Measurements from ENCODE around the gene CACNA1C. TPM values are rescaled to one million over a fixed set of nuclear protein-coding genes. Genes with fewer than 3 reads are reported as not detected.

CACNA1C gene
- total RNA-seq, 2 donors from 2014 or later = 0.86 to 6.3 TPM

DNA sequence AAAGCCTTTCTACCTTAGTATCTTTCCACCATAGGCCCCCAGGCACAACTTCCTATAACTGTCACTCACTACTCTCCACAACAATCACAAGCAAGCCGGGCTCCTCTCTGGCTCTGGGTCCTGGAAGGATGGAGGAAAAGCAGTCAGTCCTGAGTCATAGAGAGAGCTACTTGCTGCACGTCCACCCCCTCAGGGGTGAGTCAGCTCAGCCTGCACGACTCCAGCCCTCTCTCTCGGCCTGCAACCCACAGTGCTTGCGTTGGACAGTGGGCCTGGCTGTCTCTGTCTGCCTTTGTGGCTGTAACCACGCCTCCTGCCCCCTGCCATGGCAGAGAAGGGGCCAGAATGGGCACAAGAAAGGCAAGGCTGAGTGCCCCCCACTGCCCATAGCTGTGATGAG is 587.9 kb downstream of the CACNA1C start:
- Histone ChIP-seq H3K27ac (ENCODE audit: low read depth, low read length) (peak overlapping the region; percentile 28), H3K27me3 (ENCODE audit: control insufficient read depth, insufficient read depth, low read length, poor library complexity, severe bottlenecking) (no peaks in the 10 kb centered on the region), H3K9ac (ENCODE audit: extremely low read depth, low read length, poor library complexity, severe bottlenecking) (no peak overlapping the region), H3K36me3 (ENCODE audit: control insufficient read depth, insufficient read depth, low read length) (no peaks in the 10 kb centered on the region), H3K4me1 (ENCODE audit: control insufficient read depth, insufficient read depth, low read length) (no peaks in the 10 kb centered on the region), H3K4me3 (ENCODE audit: low read length) (no peak overlapping the region), H3K9me3 (ENCODE audit: control insufficient read depth, low read length) (no peaks in the 10 kb centered on the region)
- peak; percentile 84 for DNase-seq
- Mint-ChIP-seq H3K4me1 (peaks cover 26% of the 10 kb centered on the region), H3K27me3 (ENCODE audit: insufficient read depth) (no peaks in the 10 kb centered on the region), H3K36me3 (ENCODE audit: low read depth) (no peaks in the 10 kb centered on the region), H3K4me3 (no peak overlapping the region), H3K27ac (peak overlapping the region; percentile 24), H3K9me3 (no peaks in the 10 kb centered on the region)
- no peak for TF ChIP-seq CTCF (conservative IDR thresholded peaks at IDR 0.05)
- WGBS, 2 experiments (ENCODE audit: insufficient coverage in 1 of 2, insufficient read length in 1 of 2) = 67% methylated on average over 6 of the region's 6 CpGs; no CpG with 5 or more reads in 1 of the 2 experiments

GRCh38 chr12:2641207-2641606 is 588.4 kb downstream of the CACNA1C start:
- 78 to 100% methylated on average over 1 to 6 of the region's 6 CpGs for WGBS, 2 experiments (ENCODE audit: insufficient coverage in 1 of 2, insufficient read length in 1 of 2)
- H3K27ac ChIP-seq (ENCODE audit: low read depth, low read length) = peak overlapping the region; percentile 28
- peak; percentile 93 for DNase-seq
- H3K4me3 ChIP-seq (ENCODE audit: low read length) = no peak overlapping the region
- H3K4me3 Mint-ChIP-seq = no peak overlapping the region
- peak overlapping the region; percentile 24 for H3K27ac Mint-ChIP-seq
- no peaks in the 10 kb centered on the region for H3K36me3 Mint-ChIP-seq (ENCODE audit: low read depth)
- H3K9me3 Mint-ChIP-seq = no peaks in the 10 kb centered on the region
- no peaks in the 10 kb centered on the region for H3K27me3 Mint-ChIP-seq (ENCODE audit: insufficient read depth)
- H3K27me3 ChIP-seq (ENCODE audit: control insufficient read depth, insufficient read depth, low read length, poor library complexity, severe bottlenecking) = no peaks in the 10 kb centered on the region
- H3K9me3 ChIP-seq (ENCODE audit: control insufficient read depth, low read length) = no peaks in the 10 kb centered on the region
- H3K4me1 ChIP-seq (ENCODE audit: control insufficient read depth, insufficient read depth, low read length) = no peaks in the 10 kb centered on the region
- H3K36me3 ChIP-seq (ENCODE audit: control insufficient read depth, insufficient read depth, low read length) = no peaks in the 10 kb centered on the region
- TF ChIP-seq CTCF (conservative IDR thresholded peaks at IDR 0.05) = peak; percentile 88
- H3K9ac ChIP-seq (ENCODE audit: extremely low read depth, low read length, poor library complexity, severe bottlenecking) = no peak overlapping the region
- peaks cover 26% of the 10 kb centered on the region for H3K4me1 Mint-ChIP-seq

DNA sequence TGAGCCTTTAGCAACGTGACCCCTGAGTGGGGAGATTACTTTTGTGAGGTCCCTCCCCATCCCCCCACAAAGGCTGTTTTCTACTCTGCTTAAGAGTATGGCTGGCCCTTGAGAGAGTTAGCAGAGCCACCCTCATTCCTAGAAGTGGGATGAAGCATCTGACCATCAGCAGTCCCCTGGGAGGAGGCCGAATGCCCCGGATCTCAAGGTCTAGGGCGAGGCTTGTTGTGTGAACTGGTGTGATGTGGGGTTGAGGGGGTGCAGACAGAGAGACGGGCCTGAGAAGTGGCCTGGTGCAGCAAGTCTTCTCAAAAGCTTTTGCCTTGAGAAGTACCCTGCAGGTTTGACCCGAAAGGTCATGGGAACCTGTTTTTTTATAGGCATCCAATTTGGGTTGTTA is 589.0 kb downstream of the CACNA1C start:
- Histone ChIP-seq H3K9me3 (ENCODE audit: control insufficient read depth, low read length) (no peaks in the 10 kb centered on the region), H3K27me3 (ENCODE audit: control insufficient read depth, insufficient read depth, low read length, poor library complexity, severe bottlenecking) (no peaks in the 10 kb centered on the region), H3K36me3 (ENCODE audit: control insufficient read depth, insufficient read depth, low read length) (no peaks in the 10 kb centered on the region), H3K4me1 (ENCODE audit: control insufficient read depth, insufficient read depth, low read length) (no peaks in the 10 kb centered on the region), H3K9ac (ENCODE audit: extremely low read depth, low read length, poor library complexity, severe bottlenecking) (no peak overlapping the region), H3K4me3 (ENCODE audit: low read length) (no peak overlapping the region), H3K27ac (ENCODE audit: low read depth, low read length) (no peak overlapping the region)
- no peaks in the 10 kb centered on the region for H3K27me3 Mint-ChIP-seq (ENCODE audit: insufficient read depth)
- peaks cover 23% of the 10 kb centered on the region for H3K4me1 Mint-ChIP-seq
- WGBS, 2 experiments (ENCODE audit: insufficient coverage in 1 of 2, insufficient read length in 1 of 2) = 95 to 96% methylated on average over 3 to 6 of the region's 6 CpGs
- peak; percentile 54 for DNase-seq
- H3K9me3 Mint-ChIP-seq = no peaks in the 10 kb centered on the region
- no peak overlapping the region for H3K4me3 Mint-ChIP-seq
- no peak overlapping the region for H3K27ac Mint-ChIP-seq
- TF ChIP-seq CTCF (conservative IDR thresholded peaks at IDR 0.05) = no peak
- no peaks in the 10 kb centered on the region for H3K36me3 Mint-ChIP-seq (ENCODE audit: low read depth)

Measured in endodermal cell (in vitro differentiated cells).